Activated CD8-positive, alpha-beta memory T cell treated with anti-CD3 and anti-CD28 coated beads, Interleukin-2, amount 50 U/mL, for 1 hour (primary cell): ENCODE data around the gene SNX7.

ENCODE experiments used
- DNase-seq: peaks from one replicate; pipeline ENCODE4 v3.0.0-alpha.2; 2020; ENCODE audit errors: extremely low read depth

SNX7 gene

GRCh38 chr1:98764485-98764884 lies 103.0 kb downstream of the SNX7 start:
- DNase-seq = no peak

GRCh38 chr1:98766255-98766654 lies 104.7 kb downstream of the SNX7 start:
- DNase-seq = no peak

GRCh38 chr1:98769162-98769561 lies 107.6 kb downstream of the SNX7 start:
- no peak for DNase-seq

DNA sequence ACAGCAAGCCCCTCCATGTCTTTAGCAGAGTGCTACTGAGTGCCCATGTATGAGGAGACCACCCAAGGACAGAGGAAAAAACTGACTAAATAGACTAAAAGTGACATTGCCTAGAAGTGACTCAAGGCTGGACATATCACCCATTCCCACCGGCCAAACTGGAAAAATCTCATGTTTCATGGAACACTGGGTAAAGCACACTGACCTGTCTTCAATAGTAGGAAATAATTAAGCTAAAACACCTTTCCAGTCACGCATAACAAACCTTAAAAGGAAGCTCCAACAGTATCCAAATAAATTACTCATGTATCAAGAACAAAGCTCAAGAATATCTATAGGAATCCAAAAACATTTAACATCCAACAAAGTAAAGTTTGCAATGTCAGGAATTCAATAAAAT lies 120.4 kb downstream of the SNX7 start:
- DNase-seq = no peak

DNA sequence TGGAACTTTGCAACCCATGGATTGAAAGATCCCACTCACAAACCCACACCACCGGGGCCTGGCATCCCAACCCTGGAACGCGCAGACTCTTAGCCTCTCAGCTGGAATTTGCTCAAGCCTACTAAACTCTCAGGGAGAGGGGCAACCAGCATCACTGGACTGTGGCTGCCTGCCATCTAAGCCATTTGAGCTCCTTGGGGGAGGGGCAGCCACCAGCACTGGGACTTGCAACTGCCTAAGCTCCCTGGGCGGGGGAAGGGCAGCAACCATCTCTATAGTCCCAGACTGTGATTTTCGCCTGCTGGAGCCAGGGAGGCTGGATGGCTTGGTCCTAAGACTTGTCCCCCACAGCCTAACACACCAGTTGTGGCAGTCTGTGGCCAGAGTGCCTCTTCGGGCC lies 122.3 kb downstream of the SNX7 start:
- no peak for DNase-seq

GRCh38 chr1:98791498-98791897 lies 130.0 kb downstream of the SNX7 start:
- DNase-seq = no peak

DNA sequence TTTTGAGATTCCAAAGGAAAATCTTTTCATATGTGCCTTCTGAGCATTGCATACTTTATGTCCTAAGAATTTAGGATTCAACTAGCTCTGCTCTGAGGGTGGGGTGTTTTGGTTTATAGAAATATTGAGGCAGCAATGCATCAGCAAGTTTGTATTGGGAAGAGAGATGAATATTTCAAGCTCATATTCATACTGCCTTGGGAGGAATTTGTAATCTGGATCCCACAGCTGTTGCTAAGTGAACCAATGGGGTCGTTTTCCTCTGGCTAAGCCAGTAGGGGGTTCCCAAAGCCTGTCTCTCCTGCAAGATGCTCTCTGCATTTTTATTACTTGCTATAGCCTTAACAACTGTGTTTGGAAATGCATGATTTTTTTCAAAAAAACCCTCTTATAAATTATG lies 130.6 kb downstream of the SNX7 start:
- DNase-seq = no peak

- no peak for DNase-seq
Observed at GRCh38 chr1:98793136-98793535, 131.6 kb downstream of the SNX7 start.

DNA sequence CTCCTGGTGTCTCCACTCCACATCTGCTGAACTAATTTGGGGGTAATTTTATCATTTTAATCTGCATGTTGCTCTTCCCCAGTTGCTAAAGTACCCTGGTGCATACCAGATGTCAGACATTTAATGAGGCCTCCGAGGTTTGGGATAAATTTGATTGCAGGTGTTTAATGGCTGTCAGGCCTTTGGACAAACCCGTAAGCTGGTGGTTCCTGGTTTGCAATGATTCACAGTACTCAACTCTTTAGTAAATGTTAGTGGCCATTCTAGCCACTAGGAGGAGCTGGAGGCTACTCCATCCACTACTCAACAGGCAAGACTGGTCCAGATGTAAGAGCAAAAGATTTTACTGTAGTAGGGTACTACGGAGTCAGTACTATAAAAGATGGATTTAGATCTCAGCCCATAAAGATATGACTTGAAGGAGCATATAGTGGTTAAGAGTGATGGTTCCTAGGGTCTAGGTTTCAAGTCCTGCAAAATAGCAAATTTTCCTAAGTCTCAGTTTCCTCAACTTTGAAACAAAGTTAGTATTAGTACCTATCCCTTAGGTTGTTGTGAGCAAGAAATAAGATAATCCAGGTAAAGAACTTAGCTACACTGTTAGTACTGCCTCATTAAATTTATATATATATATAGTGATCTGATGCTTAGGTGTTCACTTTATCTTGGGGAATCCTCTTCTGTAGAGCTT lies 132.8 kb downstream of the SNX7 start:
- DNase-seq = no peak

GRCh38 chr1:98796049-98796448 lies 134.5 kb downstream of the SNX7 start:
- no peak for DNase-seq

DNA sequence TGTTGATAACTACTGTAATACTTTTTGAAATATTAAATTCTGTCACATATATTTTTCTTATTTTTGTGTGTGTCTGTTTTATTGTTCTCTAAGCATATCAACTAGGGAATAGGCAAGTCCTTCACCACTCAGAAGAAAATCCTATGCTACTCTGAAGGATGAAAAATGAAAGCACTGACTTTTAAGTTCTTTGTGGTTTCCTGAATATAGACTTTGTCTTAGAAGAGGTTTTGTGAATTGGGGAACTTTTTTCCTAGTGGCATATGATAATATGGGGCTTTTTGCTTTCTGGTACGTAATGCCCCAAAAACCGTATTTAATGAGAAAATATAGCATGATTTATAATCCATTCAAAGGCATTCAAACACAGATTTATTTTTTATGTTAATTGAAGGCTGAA lies 136.0 kb downstream of the SNX7 start:
- no peak for DNase-seq
